ENCODE measurements around the gene ABCA6.

ABCA6 gene

GRCh38 chr17:69047368-69048263 is 94.1 kb downstream of the ABCA6 start:
- no peak for DNase-seq

- no peak for DNase-seq
Measured at GRCh38 chr17:69046121-69046807, 95.4 kb downstream of the ABCA6 start.

- DNase-seq, result no peak
Measured at GRCh38 chr17:69045646-69046045, 96.0 kb downstream of the ABCA6 start.

DNA sequence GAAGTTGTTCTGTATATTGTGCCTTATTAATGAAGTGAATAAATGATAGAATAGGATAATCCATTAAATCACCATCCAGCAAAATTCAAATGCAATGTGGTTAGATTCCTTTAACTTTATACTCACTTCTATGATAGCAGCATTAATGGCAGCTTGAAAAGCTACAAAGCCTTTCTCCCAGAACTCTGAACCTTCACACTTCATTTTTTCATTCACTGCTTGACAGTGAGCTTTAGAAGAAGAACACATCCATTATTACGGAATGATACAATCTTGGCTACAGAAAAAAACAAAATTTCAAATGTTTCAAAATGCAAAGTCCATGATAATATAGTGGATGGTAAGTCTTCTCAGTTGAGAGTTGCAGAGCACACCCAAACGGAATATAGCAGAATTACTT is 97.3 kb downstream of the ABCA6 start:
- no peak for DNase-seq

DNA sequence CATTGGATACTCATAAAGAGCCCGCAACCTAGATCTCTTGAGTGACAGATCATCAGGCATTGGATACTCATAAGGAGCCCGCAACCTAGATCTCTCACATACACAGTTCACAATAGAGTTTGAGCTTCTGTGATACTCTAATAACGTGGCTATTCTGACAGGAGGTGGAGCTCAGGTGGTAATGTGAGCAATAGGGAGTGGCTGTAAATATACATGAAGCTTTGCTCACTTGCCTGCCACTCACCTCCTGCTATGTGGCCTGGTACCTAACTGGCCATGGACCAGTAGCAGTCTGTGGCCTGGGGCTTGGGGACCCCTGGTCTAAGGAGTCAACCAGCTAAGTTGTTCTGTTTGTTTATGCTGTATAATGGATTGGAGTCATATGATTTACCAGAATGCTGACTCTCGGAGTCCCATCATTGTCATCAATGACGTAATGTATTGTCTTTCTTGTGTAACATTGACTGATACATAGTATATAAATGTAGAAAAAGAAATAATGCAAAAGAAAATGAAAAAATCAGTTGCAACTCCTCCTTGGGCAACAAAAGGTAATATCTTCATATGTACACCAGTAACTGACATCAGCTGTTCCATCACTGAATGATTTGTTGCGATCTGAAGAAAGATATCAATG is 98.5 kb downstream of the ABCA6 start:
- no peak for DNase-seq

DNA sequence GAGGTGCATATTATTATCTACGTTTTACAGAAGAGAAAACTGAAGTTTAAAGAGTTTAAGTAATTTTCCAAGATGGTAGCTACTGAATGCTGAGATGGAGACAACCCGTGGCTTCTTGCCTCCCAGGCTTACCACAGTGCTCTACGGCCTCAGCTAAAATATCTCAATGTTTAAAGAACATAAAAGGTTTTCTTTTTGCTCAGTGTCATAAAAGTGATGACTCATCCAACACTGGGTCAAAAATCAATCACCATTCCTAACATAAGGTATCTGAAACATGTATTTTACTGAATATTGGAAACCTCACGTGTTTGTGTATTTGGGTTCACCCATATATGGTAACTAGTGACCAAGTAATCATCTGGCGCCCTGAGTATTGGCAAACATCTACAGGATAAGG is 99.4 kb downstream of the ABCA6 start:
- no peak for DNase-seq

DNA sequence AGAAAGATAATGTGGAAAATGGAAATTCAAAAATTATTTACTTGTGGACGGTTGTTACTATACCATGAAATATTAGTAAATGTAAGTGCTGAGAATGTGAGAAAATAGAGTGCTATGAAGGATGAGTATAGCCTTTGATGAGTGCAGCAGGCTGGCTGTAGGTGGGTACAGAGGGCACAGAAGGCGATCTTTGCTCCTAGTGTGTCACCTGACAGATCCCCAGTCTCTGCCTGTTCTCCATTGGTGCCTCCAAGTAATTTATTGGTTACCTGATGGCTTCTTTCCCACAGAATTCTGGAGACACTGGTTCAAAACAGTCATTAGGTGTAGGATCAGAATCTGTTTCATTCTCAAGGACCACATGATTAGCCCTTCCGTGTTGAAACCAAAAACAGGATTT is 109.9 kb downstream of the ABCA6 start:
- DNase-seq, result no peak

GRCh38 chr17:69030169-69030568 is 111.5 kb downstream of the ABCA6 start:
- no peak for DNase-seq

All from stimulated activated CD4-positive, alpha-beta T cell treated with anti-CD3 and anti-CD28 coated beads, Interleukin-2, amount 100 ng/mL, for 48 hours (primary cell).